Psoas muscle (tissue), 8 donors: ENCODE results near the gene BCL11B. TPM values are rescaled to one million over a fixed set of nuclear protein-coding genes. Genes with fewer than 3 reads are reported as not detected.

Source experiments
- ATAC-seq, 4 donors: fragments of 200-7000 bp; cut with Tn5 transposase; one replicate each; pipeline ENCODE4 v1.9.1; 2020; ENCODE audit warnings: moderate library complexity in 3 of 4, mild to moderate bottlenecking in 2 of 4
- DNase-seq, 2 donors: peaks; one replicate each; pipeline ENCODE4 v3.0.0-alpha.2; 2020
- H3K27ac ChIP-seq: fragments of 200-600 bp; one replicate; pipeline ENCODE4 v1.8.0; 2022
- H3K27me3 ChIP-seq, 3 donors: fragments of 200-600 bp in 1 of 3; one replicate each; pipeline versions ENCODE4 v1.6.1 to v1.8.0; 2013 to 2022; ENCODE audit warnings: low read length in 2 of 3, mild to moderate bottlenecking in 2 of 3, moderate library complexity in 1 of 3; ENCODE audit not compliant: insufficient read depth in 3 of 3
- H3K36me3 ChIP-seq, 2 donors: fragments of 200-600 bp in 1 of 2; one replicate each; pipeline versions ENCODE4 v1.6.1 to v1.8.0; 2013 to 2022; ENCODE audit warnings: low read depth in 1 of 2, mild to moderate bottlenecking in 1 of 2, moderate library complexity in 1 of 2; ENCODE audit not compliant: insufficient read depth in 1 of 2
- H3K4me1 ChIP-seq: fragments of 200-600 bp; one replicate; pipeline ENCODE4 v1.8.0; 2022
- H3K4me3 ChIP-seq: fragments of 200-600 bp; one replicate; pipeline ENCODE4 v1.8.0; 2022; ENCODE audit warnings: mild to moderate bottlenecking
- H3K9me3 ChIP-seq: fragments of 200-600 bp; one replicate; pipeline ENCODE4 v1.8.0; 2022
- CTCF ChIP-seq: fragments of 200-600 bp; IDR thresholded peaks from one replicate; pipeline ENCODE4 v1.8.0; 2022; ENCODE audit warnings: antibody characterized with exemption
- WGBS, 3 donors: extraction: QIAGEN DNeasy Blood & Tissue Kit; methylation state at CpG; one replicate each; pipeline versions ENCODE4 v1.1.6 to v1.1.7; 2013; 5-methylcytosine and 5-hydroxymethylcytosine counted together
- intact Hi-C, 2 donors: fragments of 100-400 bp; cut with DNase I; formaldehyde crosslinking; loops; one replicate each; pipeline versions ENCODE4 v1.11.0 to v1.14.2; 2022
- polyA plus RNA-seq, 3 donors: library from polyadenylated mRNA; stranded (reverse); fragments of 200-250 nt; gene quantifications; one replicate each; pipeline ENCODE4 v1.2.3, GENCODE V29; 2013
- total RNA-seq, 4 donors: library from RNA; stranded (reverse); fragmentation: NEBNext Ultra II Directional in 2 of 4; extraction: Animal tissue kit (Norgen Biotek cat#: 25700) in 2 of 4; gene quantifications; one replicate each; pipeline versions ENCODE4 v1.2.1 to v1.2.4, GENCODE V29; 2021 to 2023
- donor health status: healthy with polysubstance abuse.
- donor health status: DM: no; HTN: no; CAD: no; lungs with moderate emphysema.
- donor health status: Bipolar disorder and iron deficiency.
- donor health status: healthy.
- donor health status: DM: yes; HTN: yes; CAD: no.
- donor health status: DM: no; HTN: no; CAD: no.
- donor health status: DM: no; HTN: no; CAD: no.
- donor health status: DM: yes; HTN: yes; CAD: no.

Gene BCL11B
- total and polyA plus RNA-seq, 7 donors = 0.01 to 0.34 (median 0.15) TPM; not detected in 2

- ATAC-seq = no peak
These were observed 142.0 kb downstream of the BCL11B start for GRCh38 chr14:99129998-99130397.

GRCh38 chr14:99129211-99129696 is 142.7 kb downstream of the BCL11B start:
- TF ChIP-seq CTCF = no peak
- no peaks in the 10 kb centered on the region for H3K9me3 ChIP-seq
- intact Hi-C loops = no loop called here
- no peaks in the 10 kb centered on the region for H3K4me1 ChIP-seq
- no peaks in the 10 kb centered on the region for H3K36me3 ChIP-seq
- 64 to 81% (median 66%) methylated on average over 11 to 12 of the region's 12 CpGs for WGBS, 3 donors
- no peak for DNase-seq
- no peak overlapping the region for H3K27ac ChIP-seq
- ATAC-seq = no peak
- H3K4me3 ChIP-seq = no peak overlapping the region
- H3K27me3 ChIP-seq = peaks cover 0 to 3% (median 0%) of the 10 kb centered on the region in 3 donors

More at GRCh38 chr14:99129998-99130397, 142.0 kb downstream of the BCL11B start:
- 73 to 79% (median 74%) methylated on average over 15 of the region's 15 CpGs for WGBS, 3 donors
- TF ChIP-seq CTCF = no peak
- Histone ChIP-seq H3K4me1 (no peaks in the 10 kb centered on the region), H3K36me3 (no peaks in the 10 kb centered on the region), H3K4me3 (no peak overlapping the region), H3K9me3 (no peaks in the 10 kb centered on the region), H3K27me3 (peaks cover 0 to under 1% (median 0%) of the 10 kb centered on the region in 3 donors), H3K27ac (no peak overlapping the region)
- DNase-seq = no peak
- intact Hi-C loops = no loop called here

GRCh38 chr14:99128185-99128584 is 143.8 kb downstream of the BCL11B start:
- 92 to 96% (median 93%) methylated on average over 17 of the region's 17 CpGs for WGBS, 3 donors
- intact Hi-C loops = no loop called here
- Histone ChIP-seq H3K9me3 (no peaks in the 10 kb centered on the region), H3K4me1 (no peaks in the 10 kb centered on the region), H3K27ac (no peak overlapping the region), H3K36me3 (no peaks in the 10 kb centered on the region), H3K27me3 (peaks cover 0 to 3% (median 0%) of the 10 kb centered on the region in 3 donors), H3K4me3 (no peak overlapping the region)
- no peak for DNase-seq
- no peak for TF ChIP-seq CTCF
- ATAC-seq = no peak

- no peak for ATAC-seq
- WGBS, 3 donors = 49 to 58% (median 50%) methylated on average over 9 of the region's 9 CpGs
- Histone ChIP-seq H3K9me3 (no peaks in the 10 kb centered on the region), H3K4me3 (no peak overlapping the region), H3K4me1 (no peaks in the 10 kb centered on the region), H3K27me3 (peaks cover 0 to 3% (median 0%) of the 10 kb centered on the region in 3 donors), H3K27ac (no peak overlapping the region), H3K36me3 (no peaks in the 10 kb centered on the region)
- intact Hi-C loops = no loop called here
- DNase-seq = no peak
- TF ChIP-seq CTCF = no peak
These were observed 144.3 kb downstream of the BCL11B start for GRCh38 chr14:99127651-99128167.
